CD4-positive, alpha-beta T cell treated with Interleukin-15 for 4 hours (primary cell): ENCODE measurements around the gene STEAP3.

Experiments
- DNase-seq: peaks from one replicate; pipeline ENCODE4 v3.0.0-alpha.2; 2020; ENCODE audit warnings: low spot score

STEAP3 gene, protein sequence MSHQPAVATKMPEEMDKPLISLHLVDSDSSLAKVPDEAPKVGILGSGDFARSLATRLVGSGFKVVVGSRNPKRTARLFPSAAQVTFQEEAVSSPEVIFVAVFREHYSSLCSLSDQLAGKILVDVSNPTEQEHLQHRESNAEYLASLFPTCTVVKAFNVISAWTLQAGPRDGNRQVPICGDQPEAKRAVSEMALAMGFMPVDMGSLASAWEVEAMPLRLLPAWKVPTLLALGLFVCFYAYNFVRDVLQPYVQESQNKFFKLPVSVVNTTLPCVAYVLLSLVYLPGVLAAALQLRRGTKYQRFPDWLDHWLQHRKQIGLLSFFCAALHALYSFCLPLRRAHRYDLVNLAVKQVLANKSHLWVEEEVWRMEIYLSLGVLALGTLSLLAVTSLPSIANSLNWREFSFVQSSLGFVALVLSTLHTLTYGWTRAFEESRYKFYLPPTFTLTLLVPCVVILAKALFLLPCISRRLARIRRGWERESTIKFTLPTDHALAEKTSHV

DNA sequence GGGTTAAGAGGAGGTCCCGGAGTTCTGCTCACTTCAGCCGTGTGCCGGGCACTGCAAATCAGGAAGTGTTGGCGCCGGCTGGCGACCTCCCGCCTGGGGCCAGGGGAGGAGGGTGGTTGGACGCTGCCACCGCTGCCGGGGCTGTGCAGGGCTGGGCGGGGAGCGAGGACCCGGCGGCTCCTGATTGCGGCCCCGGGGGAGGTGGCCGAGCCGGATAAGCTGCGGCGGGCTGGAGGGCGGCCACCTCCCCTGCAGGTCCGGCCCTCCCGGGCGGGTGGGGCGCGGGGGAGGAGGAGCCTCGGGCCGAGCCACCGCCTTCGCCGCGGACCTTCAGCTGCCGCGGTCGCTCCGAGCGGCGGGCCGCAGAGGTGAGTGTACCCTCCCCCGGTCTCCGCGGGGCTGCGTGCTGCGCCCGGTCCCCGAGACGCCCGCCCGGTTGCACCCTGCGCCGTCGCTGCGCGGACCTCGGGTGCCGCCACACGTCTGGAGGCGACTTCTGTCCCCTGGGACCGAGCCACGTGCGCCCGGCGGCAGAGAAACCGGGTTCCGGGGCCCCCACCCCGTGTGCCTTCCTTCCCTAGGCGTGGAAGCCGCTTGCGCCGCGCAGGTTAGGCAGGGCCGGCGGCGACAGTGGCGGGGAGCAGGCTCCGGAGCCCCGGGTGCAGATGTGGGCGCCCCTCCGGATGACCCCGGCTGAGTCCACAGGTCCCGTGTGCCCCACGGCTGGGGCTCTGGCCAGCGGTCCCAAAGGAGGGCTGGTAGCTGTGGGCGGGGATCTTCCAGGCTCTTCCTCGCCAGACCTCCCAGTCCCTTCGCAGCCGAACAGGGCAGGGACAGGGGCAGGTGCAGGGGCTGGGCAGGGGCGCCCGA, at the start of gene STEAP3:
Gene STEAP3, plus strand, starts transcription at position 314 of the 870 bp plus-strand sequence. CDS start 7,179 bp downstream, outside the sequence.
- no peak for DNase-seq

DNA sequence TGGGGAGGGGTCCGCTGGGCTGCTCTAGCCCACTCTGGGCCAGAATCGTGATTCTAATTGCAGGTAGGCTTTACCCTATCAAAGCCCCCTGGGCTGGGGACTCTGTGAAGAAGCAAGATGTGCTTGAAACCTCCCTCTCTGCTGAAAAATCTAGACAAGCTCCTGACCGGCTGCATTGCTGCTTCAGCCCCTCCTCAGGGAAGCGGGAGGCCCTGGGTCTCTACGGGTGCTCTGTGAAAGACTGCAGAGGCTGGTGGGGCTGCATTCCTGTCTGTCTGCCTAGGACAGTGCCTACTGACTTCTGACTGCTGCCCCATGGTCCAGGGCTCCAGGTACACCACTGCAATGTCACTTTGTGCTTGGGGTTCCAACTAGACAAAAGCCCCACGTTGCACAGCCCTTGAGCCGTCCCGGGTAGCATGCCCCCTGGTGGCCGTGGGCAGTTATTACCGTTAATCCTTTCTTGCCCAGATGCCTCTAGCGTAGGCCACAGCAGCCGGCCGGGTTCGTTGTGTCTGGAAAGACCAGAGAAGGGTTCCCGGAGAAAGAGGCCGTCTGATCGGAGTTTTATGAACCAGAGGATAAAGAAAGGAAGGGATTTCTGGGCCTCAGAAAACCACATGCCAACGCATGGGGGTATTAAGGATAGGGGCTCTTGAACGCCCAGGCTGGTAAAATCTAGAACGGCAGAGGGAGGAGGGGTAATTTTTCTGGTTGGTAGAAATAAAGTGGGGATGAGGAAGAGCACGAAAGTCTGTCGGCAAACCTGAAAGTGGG, 49.2 kb upstream of the STEAP3 start:
- peak; percentile 30 for DNase-seq

DNA sequence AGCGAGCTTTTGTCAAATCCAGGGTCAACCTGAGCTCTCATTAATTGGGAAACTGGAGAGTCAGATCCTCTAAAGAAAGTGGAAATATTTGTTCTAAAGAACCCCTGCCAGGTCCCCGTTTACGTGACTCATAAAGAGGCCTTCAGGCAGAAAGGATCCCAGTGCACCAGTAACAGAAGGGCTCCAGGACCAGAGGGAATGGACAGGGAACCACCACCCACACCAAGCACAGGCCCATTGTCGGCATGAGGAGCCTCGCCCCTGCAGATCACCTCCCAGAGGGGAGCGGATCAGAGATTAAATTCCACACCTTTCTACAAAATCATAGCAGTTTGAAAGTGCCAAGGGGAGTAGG, 48.7 kb upstream of the STEAP3 start:
- no peak for DNase-seq

DNA sequence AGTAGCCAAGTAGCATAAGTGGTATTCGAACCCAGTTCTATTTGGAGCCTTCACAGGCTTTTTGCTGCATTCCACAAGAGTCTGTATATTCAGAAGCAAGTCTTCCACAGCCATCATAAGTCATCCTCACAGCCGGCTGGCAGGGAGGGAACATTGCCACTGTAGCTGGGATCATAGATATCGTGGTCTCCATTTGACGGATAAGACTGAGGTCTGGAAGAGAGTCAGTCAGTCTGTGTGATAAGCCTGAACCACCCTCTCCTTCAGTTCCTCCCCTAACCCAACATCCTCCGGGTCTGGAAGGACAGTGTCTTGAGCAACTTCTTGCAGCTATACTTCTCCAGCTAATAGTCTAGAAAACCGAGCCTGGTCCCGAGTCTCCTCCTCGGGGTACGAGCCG, 48.1 kb upstream of the STEAP3 start:
- no peak for DNase-seq

DNA sequence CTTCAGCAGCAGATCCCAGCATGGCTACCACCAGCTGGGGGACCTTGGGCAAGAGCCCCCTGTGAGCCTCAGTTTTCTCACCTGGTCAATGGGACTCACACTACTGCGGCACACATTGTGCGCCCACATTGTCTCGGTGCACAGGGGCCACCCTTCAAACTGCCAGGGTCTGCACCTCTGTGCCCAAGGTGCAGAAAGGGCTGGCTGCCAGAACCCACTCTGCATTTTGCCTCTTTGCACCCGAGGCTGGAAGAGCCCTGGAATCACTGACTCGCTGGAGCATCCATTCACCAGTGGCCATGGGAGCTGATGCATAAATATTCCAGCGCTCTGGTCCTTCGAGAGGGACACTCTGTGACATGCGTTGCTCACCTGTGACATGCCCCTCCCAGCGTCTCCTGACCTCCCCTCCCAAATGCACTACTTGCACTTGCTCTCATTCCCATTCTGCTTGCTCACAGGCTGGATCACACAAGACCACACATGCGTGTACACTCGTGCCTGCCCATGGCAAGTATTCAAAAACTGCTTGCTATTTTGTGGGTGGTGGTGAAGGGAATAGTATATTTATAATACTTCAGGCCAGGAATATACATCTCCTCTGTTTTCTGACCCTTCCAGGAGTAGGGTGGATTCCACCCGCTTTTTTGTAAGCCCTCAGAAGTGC, 46.3 kb upstream of the STEAP3 start:
- DNase-seq, result no peak

DNA sequence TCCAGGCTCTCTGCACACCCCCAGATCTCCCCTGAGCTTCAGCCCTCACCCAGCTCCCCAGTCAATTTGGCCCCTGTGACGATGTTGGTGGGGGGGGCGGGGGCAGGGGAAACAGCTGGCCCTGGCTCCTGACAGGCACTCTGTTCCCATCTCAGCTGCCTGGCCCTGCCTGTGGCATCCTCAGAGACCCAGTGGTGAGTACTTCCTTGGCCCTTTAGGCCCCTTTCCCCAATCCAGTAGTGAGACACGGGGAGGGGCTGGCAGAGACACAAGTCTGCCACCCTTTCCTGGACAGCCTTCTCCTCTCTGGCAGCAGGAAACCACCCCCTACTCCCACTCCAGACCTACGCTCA, 45.8 kb upstream of the STEAP3 start:
- DNase-seq, result no peak

DNA sequence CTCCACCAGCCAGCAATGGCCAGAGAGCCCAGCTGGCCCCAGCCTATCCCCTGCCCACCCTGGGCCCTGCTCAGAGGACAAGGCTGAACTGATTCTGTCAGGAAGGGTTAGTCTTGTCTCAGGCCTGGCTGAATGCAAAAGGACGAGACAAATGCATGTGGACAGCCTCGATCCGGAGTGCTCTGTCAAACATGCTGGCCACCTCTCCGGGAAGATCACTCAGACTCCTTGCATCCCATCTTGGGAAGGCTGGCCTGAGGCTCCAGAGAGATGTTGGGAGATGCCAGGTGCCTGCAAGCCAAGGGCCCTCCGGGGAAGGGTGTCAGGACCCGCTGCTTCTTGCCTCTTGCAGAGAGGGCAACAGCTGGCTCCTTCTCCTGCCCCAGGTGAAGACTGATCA, 44.9 kb upstream of the STEAP3 start:
- DNase-seq, result no peak

DNA sequence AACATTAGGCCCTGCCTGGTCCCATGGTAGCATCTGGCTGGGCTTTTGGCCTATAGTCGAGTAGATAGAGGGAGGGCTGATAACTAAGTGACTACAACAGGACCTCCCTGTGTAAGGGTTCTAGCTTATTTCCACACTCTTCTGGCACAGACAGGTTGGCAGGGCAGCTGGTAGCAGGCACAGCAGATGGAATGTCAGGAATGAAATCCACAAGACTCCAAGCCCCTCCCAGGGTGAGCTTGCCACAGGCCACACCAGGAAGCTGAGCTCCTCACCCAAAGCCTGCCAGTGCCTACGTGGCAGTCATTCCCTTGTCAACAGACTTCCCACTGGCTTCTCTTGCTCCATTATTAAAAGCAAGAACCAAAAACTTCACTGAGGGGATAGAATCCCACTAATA, 44.4 kb upstream of the STEAP3 start:
- no peak for DNase-seq

DNA sequence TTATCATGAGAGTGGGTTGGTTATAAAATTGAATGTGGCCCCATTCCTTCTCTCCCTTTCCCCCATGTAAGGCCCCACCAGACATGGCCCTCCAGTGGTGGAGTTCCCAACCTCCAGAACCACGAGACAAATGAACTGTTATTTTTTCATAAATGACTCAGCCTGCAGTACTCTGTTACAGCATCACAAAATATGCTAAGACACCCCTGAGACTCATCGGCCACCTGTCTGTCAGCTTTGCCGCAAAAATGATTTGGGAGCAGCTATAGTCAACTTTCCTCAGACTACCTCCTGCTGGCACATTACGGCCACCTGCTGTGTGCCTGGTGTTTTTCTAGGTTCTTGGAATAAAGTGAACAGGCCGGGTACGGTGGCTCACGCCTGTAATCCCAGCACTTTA, 43.6 kb upstream of the STEAP3 start:
- no peak for DNase-seq

DNA sequence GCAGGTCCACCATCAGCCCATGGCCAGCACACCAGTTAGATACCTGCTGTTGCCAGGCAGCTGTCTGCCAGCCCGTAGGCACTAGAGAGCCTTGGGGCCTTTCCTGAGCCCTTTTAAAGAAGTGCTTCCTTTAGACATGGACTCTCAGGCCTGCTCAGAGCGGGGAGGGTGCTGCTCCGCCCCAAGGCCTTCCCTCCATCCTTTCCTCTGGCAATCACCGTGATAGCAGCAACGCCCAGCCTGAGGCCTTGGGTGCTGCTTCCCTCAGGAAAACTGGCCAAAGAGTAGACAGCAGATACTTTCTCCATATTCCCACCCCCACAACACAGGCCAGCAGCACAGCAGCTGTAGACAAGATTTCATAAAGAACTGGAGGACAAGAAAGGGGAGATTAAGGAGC, 42.7 kb upstream of the STEAP3 start:
- no peak for DNase-seq

DNA sequence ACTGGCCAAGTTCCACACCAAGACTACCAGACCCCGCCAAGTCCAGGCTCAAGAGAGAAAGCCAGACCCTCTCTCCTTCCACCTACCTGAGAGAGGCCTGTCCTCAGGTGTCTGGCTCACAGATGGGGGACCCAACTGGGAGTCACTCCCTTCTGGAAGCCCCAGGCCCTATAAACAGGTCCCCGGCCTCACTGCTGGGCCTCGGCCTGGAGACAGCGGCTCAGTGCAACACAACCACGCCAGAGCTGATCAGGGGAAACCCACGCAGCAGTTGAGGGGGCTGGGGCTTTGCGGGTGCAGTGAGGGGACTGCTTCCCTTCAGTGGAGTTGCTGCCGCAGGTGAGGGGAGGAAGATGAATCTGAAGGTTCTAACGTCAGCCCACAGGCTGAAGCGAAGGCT, 42.2 kb upstream of the STEAP3 start:
- no peak for DNase-seq

DNA sequence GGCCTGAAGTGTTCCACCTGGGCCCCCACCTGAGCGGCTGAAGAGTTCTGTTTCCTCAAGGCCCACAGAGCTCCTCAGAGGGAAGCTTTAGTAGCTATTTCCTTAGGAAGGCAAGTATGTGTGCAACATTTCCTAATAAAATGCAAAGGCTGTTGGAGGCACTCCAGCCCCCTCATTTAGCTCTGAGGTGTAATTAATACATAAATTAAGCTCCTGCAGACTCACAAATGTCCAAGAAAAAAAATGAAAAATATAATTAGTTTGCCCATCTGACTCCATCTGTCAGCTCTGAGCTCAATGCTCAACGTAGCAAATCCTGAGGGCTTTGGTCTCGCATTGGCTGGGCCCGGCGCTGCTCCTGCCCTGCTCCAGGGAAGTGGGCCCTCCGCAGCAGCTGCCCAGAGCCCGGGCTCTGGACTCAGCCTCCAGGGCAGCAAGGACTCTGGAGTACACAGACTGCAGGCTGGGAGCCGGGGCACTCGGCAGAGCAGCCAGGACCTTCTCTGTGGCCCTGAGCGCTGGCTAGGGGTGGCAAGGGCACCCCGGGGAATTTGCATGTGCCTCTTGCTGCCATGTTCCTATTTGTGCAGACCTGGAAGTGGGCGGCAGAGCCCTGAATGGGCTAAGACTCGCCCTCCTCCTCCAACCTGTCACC, 41.7 kb upstream of the STEAP3 start:
- DNase-seq, result no peak

DNA sequence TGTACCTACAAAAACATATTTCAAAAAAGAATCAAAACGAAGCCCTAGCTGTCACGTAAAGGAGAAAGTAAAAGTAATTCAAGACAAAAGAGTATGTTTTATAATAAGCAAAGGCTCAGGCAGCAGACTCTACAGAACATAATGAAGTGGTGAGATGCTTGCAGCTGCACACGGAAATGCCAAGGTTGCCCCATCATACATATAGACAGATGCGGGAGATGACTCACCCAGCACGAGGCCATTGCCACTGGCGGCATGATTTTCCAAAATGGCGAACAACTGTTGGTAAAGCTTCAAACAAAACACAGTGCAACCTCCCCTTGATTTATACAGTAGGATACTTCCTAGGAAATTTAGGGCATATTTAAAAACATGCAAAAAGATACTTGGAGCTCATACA, 39.1 kb upstream of the STEAP3 start:
- DNase-seq, result no peak

DNA sequence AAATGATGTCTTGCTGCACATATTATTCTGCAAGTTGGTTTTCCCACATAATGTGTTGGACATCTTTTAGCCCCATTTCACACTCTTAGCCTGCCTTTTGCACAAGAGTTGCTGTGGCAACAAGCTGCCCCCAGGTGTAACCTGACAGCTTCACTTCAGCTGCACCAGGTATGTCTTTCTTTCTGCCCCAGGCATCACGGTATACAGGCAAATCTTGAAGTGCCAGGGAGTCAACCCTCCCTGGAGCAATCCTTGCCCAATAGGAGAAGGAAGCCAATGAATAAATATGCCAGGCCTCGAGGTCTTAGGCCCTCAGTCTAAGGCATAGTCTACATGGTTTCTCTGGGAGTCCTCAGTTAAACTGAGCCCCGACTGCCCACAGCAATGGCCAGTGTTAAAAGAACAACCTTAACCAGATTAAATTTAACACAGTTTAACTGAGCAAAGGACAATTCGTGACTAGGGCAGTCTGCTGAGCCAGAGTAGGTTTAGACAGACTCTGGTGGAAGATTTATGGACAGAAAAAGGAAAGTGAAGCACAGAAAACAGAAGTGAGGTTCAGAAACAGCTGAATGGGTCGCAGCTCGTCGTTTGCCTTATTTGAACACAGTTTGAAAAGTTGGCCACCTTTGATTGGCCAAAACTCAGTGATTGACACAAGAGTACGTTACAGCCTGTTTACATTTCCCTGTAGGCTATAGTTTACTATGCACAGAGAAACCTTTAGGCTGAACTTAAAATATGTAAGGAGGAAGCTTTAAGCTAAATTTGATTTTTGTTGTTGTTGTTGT, 33.1 kb upstream of the STEAP3 start:
- no peak for DNase-seq

DNA sequence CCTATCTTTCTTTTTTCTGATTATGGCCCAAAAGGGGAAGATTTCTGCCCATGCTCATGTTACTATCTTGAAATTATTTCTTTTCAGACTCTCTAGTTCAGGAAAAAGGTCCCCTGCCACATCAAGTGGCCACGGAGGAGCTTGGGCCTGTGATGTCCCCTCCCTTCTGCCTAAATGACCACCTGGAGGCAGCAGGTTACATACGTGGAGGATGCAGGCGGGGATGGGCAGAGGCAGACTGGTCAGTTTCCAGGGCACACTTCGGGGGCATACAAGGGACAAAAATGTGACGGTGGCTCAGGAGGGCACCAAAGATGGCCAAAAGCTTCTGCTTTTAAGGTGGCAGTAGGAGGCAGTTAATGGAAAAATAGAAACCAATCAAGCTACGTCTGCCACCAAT, 30.7 kb upstream of the STEAP3 start:
- no peak for DNase-seq

DNA sequence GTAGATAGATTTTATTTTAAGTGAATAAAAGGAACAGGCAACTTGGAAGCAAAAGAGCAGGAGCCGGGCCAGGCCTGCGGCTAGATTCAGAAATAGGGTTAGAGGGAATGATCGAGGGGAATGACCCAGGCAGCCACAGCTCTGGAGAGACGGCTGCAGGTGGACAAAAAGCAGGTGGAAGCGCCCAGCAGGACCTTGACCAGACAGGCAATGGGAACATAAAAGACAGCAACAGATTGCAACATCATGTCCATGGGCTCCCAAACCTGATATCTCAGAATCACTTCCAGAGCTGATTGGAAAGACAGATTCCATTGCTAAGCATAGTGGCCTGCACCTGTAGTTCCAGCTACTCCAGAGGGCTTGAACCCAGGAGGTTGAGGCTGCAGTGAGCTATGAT, 28.6 kb upstream of the STEAP3 start:
- DNase-seq, result no peak

DNA sequence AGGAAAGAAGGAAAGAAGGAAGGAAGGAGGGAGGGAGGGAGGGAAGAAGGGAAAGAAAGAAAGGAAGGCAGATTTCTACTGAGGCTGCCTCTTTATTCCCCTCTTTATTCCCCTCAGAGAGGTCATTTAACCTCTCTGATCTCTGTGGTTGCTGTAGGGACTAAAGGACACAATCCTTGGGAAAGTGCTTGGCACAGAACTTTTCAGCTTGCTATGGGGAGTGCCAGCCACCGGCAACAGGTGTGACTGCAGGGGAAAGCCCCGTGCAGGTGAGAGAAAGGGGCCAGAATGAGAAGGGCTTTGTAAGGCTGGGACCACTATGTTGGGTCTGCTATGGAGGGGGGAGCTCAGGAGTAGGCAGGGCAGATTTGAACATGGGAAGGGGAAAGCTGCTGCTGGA, 27.7 kb upstream of the STEAP3 start:
- DNase-seq, result no peak

DNA sequence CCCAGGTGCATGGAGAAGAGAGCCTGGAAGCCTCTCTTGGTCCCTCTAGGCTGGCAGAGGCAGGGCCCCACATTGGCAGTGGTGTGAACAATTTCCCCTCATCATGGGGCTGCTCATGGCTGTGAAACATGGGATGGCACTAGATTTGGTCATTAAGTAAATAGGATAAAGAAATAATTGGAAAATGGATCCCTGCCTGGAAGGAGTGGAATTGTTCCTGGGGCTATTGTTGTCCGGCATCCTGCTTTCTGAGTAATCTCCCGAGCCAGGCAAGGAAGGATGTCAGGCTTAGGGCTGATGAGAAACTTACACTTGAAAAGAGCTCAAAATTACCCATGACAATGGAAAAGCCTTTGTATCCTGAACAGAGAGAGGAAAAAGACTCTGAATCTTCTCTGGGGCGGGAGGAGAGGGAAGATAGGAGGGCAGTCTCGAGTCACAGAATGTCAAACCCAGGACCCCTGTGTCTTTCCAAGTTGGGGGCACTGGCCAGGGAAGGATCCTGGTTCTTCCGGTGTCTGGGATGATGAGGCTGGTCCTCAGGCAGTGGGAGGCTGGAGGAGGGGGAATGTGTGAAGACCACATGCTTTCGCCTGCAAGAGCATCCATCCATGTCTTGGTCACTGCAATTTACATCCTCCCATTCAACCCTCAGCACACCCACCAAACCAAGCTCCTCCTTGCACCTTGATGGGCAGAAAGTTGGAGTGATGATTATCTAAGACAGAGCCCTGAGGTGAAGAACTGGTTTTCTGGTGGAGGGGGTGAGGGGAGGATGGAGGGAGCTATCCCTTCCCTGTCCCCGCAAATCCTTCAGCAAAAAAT, 27.1 kb upstream of the STEAP3 start:
- no peak for DNase-seq

DNA sequence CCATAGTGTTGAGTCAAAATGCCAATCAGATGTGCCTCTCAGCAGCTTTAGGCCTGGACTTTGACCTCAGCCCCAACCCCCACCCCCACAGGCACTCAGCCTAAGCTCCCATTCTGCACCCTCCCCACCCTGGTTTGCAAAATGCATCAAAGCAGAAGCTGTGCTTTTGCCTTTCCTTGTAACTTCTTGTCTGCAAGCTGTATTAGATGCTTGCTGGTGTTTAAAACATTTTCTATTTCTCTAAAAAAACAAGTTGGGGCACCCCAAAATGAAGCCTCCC, 26.6 kb upstream of the STEAP3 start:
- no peak for DNase-seq
